Raji (cell line): Measurements from ENCODE around the gene ACTN2.

Source experiments
- POLR2A ChIP-seq: IDR thresholded peaks from 2 replicates; pipeline ENCODE4 v1.6.1; 2011; ENCODE audit warnings: low read depth, low read length, control low read depth; ENCODE audit not compliant: insufficient read depth

ACTN2 gene

GRCh38 chr1:236810018-236810417 lies 123.7 kb downstream of the ACTN2 start:
- TF ChIP-seq POLR2A, result no peak

GRCh38 chr1:236812334-236813030 lies 126.2 kb downstream of the ACTN2 start:
- no peak for TF ChIP-seq POLR2A
